ENCODE data around the gene MYRIP.
"Not testable (repeated sequence)": the region's sequence is repeated elsewhere in the genome, so short reads cannot be mapped to it uniquely, and the experiment has no call there.

Gene MYRIP

GRCh38 chr3:39811561-39811960 lies 2.2 kb downstream of the MYRIP start:
- peaks cover 13 to 16% of the 10 kb centered on the region in 2 donors for H3K4me1 Mint-ChIP-seq (ENCODE audit: low read depth in 2 of 2)
- peaks cover 47 to 65% of the 10 kb centered on the region in 2 donors for H3K27me3 Mint-ChIP-seq
- H3K9me3 Mint-ChIP-seq, result peaks cover 0 to 10% of the 10 kb centered on the region in 2 donors
- ATAC-seq (replicated peaks), result no peak
- peaks cover 4% of the 10 kb centered on the region for H3K36me3 Mint-ChIP-seq (ENCODE audit: insufficient read depth)
- DNase-seq, result no peak
- no peak overlapping the region for H3K27ac Mint-ChIP-seq
- H3K4me3 Mint-ChIP-seq, result no peak overlapping the region

- H3K27ac Mint-ChIP-seq, result no peak overlapping the region
- peaks cover 37 to 56% of the 10 kb centered on the region in 2 donors for H3K27me3 Mint-ChIP-seq
- no peak for ATAC-seq (replicated peaks)
- DNase-seq, result no peak
- peaks cover 0 to 10% of the 10 kb centered on the region in 2 donors for H3K9me3 Mint-ChIP-seq
- H3K36me3 Mint-ChIP-seq (ENCODE audit: insufficient read depth), result peaks cover 4% of the 10 kb centered on the region
- peaks cover 13 to 16% of the 10 kb centered on the region in 2 donors for H3K4me1 Mint-ChIP-seq (ENCODE audit: low read depth in 2 of 2)
- H3K4me3 Mint-ChIP-seq, result no peak overlapping the region
Observed at GRCh38 chr3:39812537-39812936, 3.1 kb downstream of the MYRIP start.

- Mint-ChIP-seq H3K36me3 (ENCODE audit: insufficient read depth) (peaks cover 4% of the 10 kb centered on the region), H3K27me3 (peaks cover 23 to 41% of the 10 kb centered on the region in 2 donors), H3K27ac (no peak overlapping the region), H3K4me1 (ENCODE audit: low read depth in 2 of 2) (peaks cover 9 to 13% of the 10 kb centered on the region in 2 donors), H3K9me3 (peaks cover 0 to 10% of the 10 kb centered on the region in 2 donors), H3K4me3 (no peak overlapping the region)
- DNase-seq, result no peak
- no peak for ATAC-seq (replicated peaks)
Observed at GRCh38 chr3:39814007-39814406, 4.6 kb downstream of the MYRIP start.

GRCh38 chr3:39819899-39820298 lies 10.5 kb downstream of the MYRIP start:
- H3K9me3 Mint-ChIP-seq, result peaks cover 0 to 3% of the 10 kb centered on the region in 2 donors
- H3K27ac Mint-ChIP-seq, result no peak overlapping the region
- DNase-seq (no peak), ATAC-seq (replicated peaks) (no peak)
- H3K4me3 Mint-ChIP-seq, result no peak overlapping the region
- no peaks in the 10 kb centered on the region for H3K4me1 Mint-ChIP-seq (ENCODE audit: low read depth in 2 of 2)
- no peaks in the 10 kb centered on the region for H3K36me3 Mint-ChIP-seq (ENCODE audit: insufficient read depth)
- H3K27me3 Mint-ChIP-seq, result no peaks in the 10 kb centered on the region

GRCh38 chr3:39833764-39834163 lies 24.4 kb downstream of the MYRIP start:
- not testable (repeated sequence) for H3K4me1 Mint-ChIP-seq (ENCODE audit: low read depth in 2 of 2); H3K4me3 Mint-ChIP-seq; H3K27ac Mint-ChIP-seq; ATAC-seq (replicated peaks); DNase-seq; H3K36me3 Mint-ChIP-seq (ENCODE audit: insufficient read depth)
- H3K27me3 Mint-ChIP-seq, result peaks cover 0 to 14% of the 10 kb centered on the region in 2 donors
- H3K9me3 Mint-ChIP-seq, result peaks cover 10 to 12% of the 10 kb centered on the region in 2 donors

GRCh38 chr3:39839484-39839883 lies 30.1 kb downstream of the MYRIP start:
- H3K9me3 Mint-ChIP-seq, result peaks cover 0 to 2% of the 10 kb centered on the region in 2 donors
- no peaks in the 10 kb centered on the region for H3K36me3 Mint-ChIP-seq (ENCODE audit: insufficient read depth)
- no peaks in the 10 kb centered on the region for H3K27me3 Mint-ChIP-seq
- no peaks in the 10 kb centered on the region for H3K4me1 Mint-ChIP-seq (ENCODE audit: low read depth in 2 of 2)
- H3K4me3 Mint-ChIP-seq, result no peak overlapping the region
- H3K27ac Mint-ChIP-seq, result no peak overlapping the region
- ATAC-seq (replicated peaks), result no peak
- DNase-seq, result no peak

- Mint-ChIP-seq H3K4me1 (ENCODE audit: low read depth in 2 of 2) (no peaks in the 10 kb centered on the region), H3K27ac (no peak overlapping the region), H3K36me3 (ENCODE audit: insufficient read depth) (no peaks in the 10 kb centered on the region), H3K27me3 (no peaks in the 10 kb centered on the region), H3K9me3 (no peaks in the 10 kb centered on the region), H3K4me3 (no peak overlapping the region)
- DNase-seq (no peak), ATAC-seq (replicated peaks) (no peak)
Observed at GRCh38 chr3:39843440-39843839, 34.0 kb downstream of the MYRIP start.

- no peaks in the 10 kb centered on the region for H3K27me3 Mint-ChIP-seq
- H3K36me3 Mint-ChIP-seq (ENCODE audit: insufficient read depth), result no peaks in the 10 kb centered on the region
- DNase-seq (no peak), ATAC-seq (replicated peaks) (no peak)
- no peaks in the 10 kb centered on the region for H3K9me3 Mint-ChIP-seq
- H3K4me1 Mint-ChIP-seq (ENCODE audit: low read depth in 2 of 2), result no peaks in the 10 kb centered on the region
- no peak overlapping the region for H3K27ac Mint-ChIP-seq
- H3K4me3 Mint-ChIP-seq, result no peak overlapping the region
Observed at GRCh38 chr3:39848365-39848764, 39.0 kb downstream of the MYRIP start.

- ATAC-seq (replicated peaks), result no peak
- H3K4me1 Mint-ChIP-seq (ENCODE audit: low read depth in 2 of 2), result no peaks in the 10 kb centered on the region
- H3K27ac Mint-ChIP-seq, result no peak overlapping the region
- H3K36me3 Mint-ChIP-seq (ENCODE audit: insufficient read depth), result no peaks in the 10 kb centered on the region
- H3K27me3 Mint-ChIP-seq, result peaks cover 0 to 5% of the 10 kb centered on the region in 2 donors
- no peak overlapping the region for H3K4me3 Mint-ChIP-seq
- no peak for DNase-seq
- H3K9me3 Mint-ChIP-seq, result no peaks in the 10 kb centered on the region
Observed at GRCh38 chr3:39849992-39850715, 40.7 kb downstream of the MYRIP start.

GRCh38 chr3:39850716-39851032 lies 41.3 kb downstream of the MYRIP start:
- Mint-ChIP-seq H3K27me3 (peaks cover 0 to 6% of the 10 kb centered on the region in 2 donors), H3K4me3 (no peak overlapping the region), H3K9me3 (no peaks in the 10 kb centered on the region), H3K27ac (no peak overlapping the region), H3K4me1 (ENCODE audit: low read depth in 2 of 2) (no peaks in the 10 kb centered on the region), H3K36me3 (ENCODE audit: insufficient read depth) (no peaks in the 10 kb centered on the region)
- DNase-seq (no peak), ATAC-seq (replicated peaks) (no peak)

GRCh38 chr3:39855517-39855916 lies 46.1 kb downstream of the MYRIP start:
- Mint-ChIP-seq H3K36me3 (ENCODE audit: insufficient read depth) (no peaks in the 10 kb centered on the region), H3K4me3 (no peak overlapping the region), H3K4me1 (ENCODE audit: low read depth in 2 of 2) (no peaks in the 10 kb centered on the region), H3K27me3 (peaks cover 0 to 6% of the 10 kb centered on the region in 2 donors), H3K27ac (no peak overlapping the region), H3K9me3 (peaks cover under 1 to 3% of the 10 kb centered on the region in 2 donors)
- no peak for ATAC-seq (replicated peaks)
- no peak for DNase-seq

- no peaks in the 10 kb centered on the region for H3K4me1 Mint-ChIP-seq (ENCODE audit: low read depth in 2 of 2)
Observed at GRCh38 chr3:39869890-39870289, 60.5 kb downstream of the MYRIP start.

GRCh38 chr3:39870706-39871105 lies 61.3 kb downstream of the MYRIP start:
- Mint-ChIP-seq H3K4me1 (ENCODE audit: low read depth in 2 of 2) (no peaks in the 10 kb centered on the region), H3K9me3 (peaks cover 0 to 2% of the 10 kb centered on the region in 2 donors), H3K4me3 (no peak overlapping the region), H3K27me3 (no peaks in the 10 kb centered on the region), H3K36me3 (ENCODE audit: insufficient read depth) (no peaks in the 10 kb centered on the region), H3K27ac (no peak overlapping the region)
- DNase-seq (no peak), ATAC-seq (replicated peaks) (no peak)

More at GRCh38 chr3:39869890-39870289, 60.5 kb downstream of the MYRIP start:
- peaks cover 0 to 2% of the 10 kb centered on the region in 2 donors for H3K9me3 Mint-ChIP-seq
- no peaks in the 10 kb centered on the region for H3K36me3 Mint-ChIP-seq (ENCODE audit: insufficient read depth)
- H3K27me3 Mint-ChIP-seq, result no peaks in the 10 kb centered on the region
- ATAC-seq (replicated peaks), result no peak
- DNase-seq, result no peak
- no peak overlapping the region for H3K27ac Mint-ChIP-seq
- H3K4me3 Mint-ChIP-seq, result no peak overlapping the region

GRCh38 chr3:39879581-39879980 lies 70.2 kb downstream of the MYRIP start:
- no peaks in the 10 kb centered on the region for H3K4me1 Mint-ChIP-seq (ENCODE audit: low read depth in 2 of 2)
- ATAC-seq (replicated peaks) (no peak), DNase-seq (no peak)
- H3K4me3 Mint-ChIP-seq, result no peak overlapping the region
- H3K9me3 Mint-ChIP-seq, result peaks cover 6% of the 10 kb centered on the region in 2 donors
- H3K27ac Mint-ChIP-seq, result no peak overlapping the region
- no peaks in the 10 kb centered on the region for H3K36me3 Mint-ChIP-seq (ENCODE audit: insufficient read depth)
- H3K27me3 Mint-ChIP-seq, result no peaks in the 10 kb centered on the region

Data from effector memory CD8-positive, alpha-beta T cell (primary cell).